HG03095 (cell line): Measurements from ENCODE around the gene PKD2L2.
A peak's percentile ranks its signal among the peaks of the same experiment; 100 is the strongest.
"Not testable (repeated sequence)": the region's sequence is repeated elsewhere in the genome, so short reads cannot be mapped to it uniquely, and the experiment has no call there.

Experiments used
- ATAC-seq: cut with Tn5 transposase; IDR thresholded peaks from one replicate; pipeline ENCODE4 v1.9.1; 2021; ENCODE audit warnings: moderate library complexity; ENCODE audit not compliant: unreplicated experiment

Gene PKD2L2

GRCh38 chr5:137888863-137889759 lies at the start of gene PKD2L2:
Gene PKD2L2 (plus strand): TSS chr5:137889457. CDS start chr5:137889492, 35 bp downstream.
- peak; percentile 92 for ATAC-seq

- ATAC-seq: no peak
Observed at GRCh38 chr5:137842296-137842695, 47.0 kb upstream of the PKD2L2 start.

GRCh38 chr5:137843676-137844299 lies 45.5 kb upstream of the PKD2L2 start:
- ATAC-seq: no peak

GRCh38 chr5:137845472-137845871 lies 43.8 kb upstream of the PKD2L2 start:
- ATAC-seq: no peak

- ATAC-seq: peak; percentile 47
Observed at GRCh38 chr5:137847687-137848086, 41.6 kb upstream of the PKD2L2 start.

- ATAC-seq: not testable (repeated sequence)
Observed at GRCh38 chr5:137853165-137853564, 36.1 kb upstream of the PKD2L2 start.

- ATAC-seq: no peak
Observed at GRCh38 chr5:137856201-137856600, 33.1 kb upstream of the PKD2L2 start.

GRCh38 chr5:137856916-137857862 lies 32.1 kb upstream of the PKD2L2 start:
- peak; percentile 37 for ATAC-seq

- peak; percentile 76 for ATAC-seq
Observed at GRCh38 chr5:137858223-137858916, 30.9 kb upstream of the PKD2L2 start.

- ATAC-seq: no peak
Observed at GRCh38 chr5:137858954-137859353, 30.3 kb upstream of the PKD2L2 start.

GRCh38 chr5:137862251-137862650 lies 27.0 kb upstream of the PKD2L2 start:
- no peak for ATAC-seq

- ATAC-seq: not testable (repeated sequence)
Observed at GRCh38 chr5:137863653-137864052, 25.6 kb upstream of the PKD2L2 start.

GRCh38 chr5:137866541-137867388 lies 22.5 kb upstream of the PKD2L2 start:
- no peak for ATAC-seq

- no peak for ATAC-seq
Observed at GRCh38 chr5:137867664-137868063, 21.6 kb upstream of the PKD2L2 start, which contains the start of gene MYOT. Gene MYOT (plus strand): TSS chr5:137867860. CDS start chr5:137870652, 2,792 bp downstream.

GRCh38 chr5:137870647-137871339 lies 18.5 kb upstream of the PKD2L2 start:
- no peak for ATAC-seq

GRCh38 chr5:137871571-137871970 lies 17.7 kb upstream of the PKD2L2 start:
- no peak for ATAC-seq

GRCh38 chr5:137872466-137872865 lies 16.8 kb upstream of the PKD2L2 start:
- ATAC-seq: no peak

GRCh38 chr5:137876101-137876500 lies 13.2 kb upstream of the PKD2L2 start:
- ATAC-seq: no peak

- no peak for ATAC-seq
Observed at GRCh38 chr5:137880313-137880712, 8.9 kb upstream of the PKD2L2 start.
